PFSK-1 (cell line): ENCODE measurements around the gene FAM216A.

Experiments
- FOXP2 ChIP-seq: optimal IDR thresholded peaks from 2 replicates; pipeline ENCODE3; 2011; ENCODE audit warnings: borderline replicate concordance, control low read depth, inconsistent platforms; ENCODE audit not compliant: insufficient read depth; ENCODE audit errors: extremely low read length, extremely low read depth
- POLR2AphosphoS5 ChIP-seq: IDR thresholded peaks from 2 replicates; pipeline ENCODE4 v1.6.1; 2012; ENCODE audit warnings: low read depth, mild to moderate bottlenecking, control low read depth, low read length, moderate library complexity
- REST ChIP-seq, 2 experiments: IDR thresholded peaks; 2 replicates each; pipeline versions ENCODE4 v1.6.1 to v1.8.0; 2011 to 2012; ENCODE audit warnings: low read depth in 2 of 2, low read length in 2 of 2, control low read depth in 1 of 2, inconsistent platforms in 1 of 2, mild to moderate bottlenecking in 1 of 2, moderate library complexity in 1 of 2; ENCODE audit not compliant: insufficient read depth in 1 of 2
- SIN3A ChIP-seq: IDR thresholded peaks from 2 replicates; pipeline ENCODE4 v1.6.1; 2012; ENCODE audit warnings: mild to moderate bottlenecking, low read length, moderate library complexity, borderline replicate concordance; ENCODE audit not compliant: insufficient read depth
- TAF1 ChIP-seq: IDR thresholded peaks from 2 replicates; pipeline ENCODE4 v1.6.1; 2012; ENCODE audit warnings: low read length, control low read depth, borderline replicate concordance; ENCODE audit not compliant: insufficient read depth

GRCh38 chr12:110426406-110426805 lies 42.2 kb upstream of the FAM216A start:
- TF ChIP-seq POLR2AphosphoS5 (no peak), REST (IDR thresholded peaks at IDR 0.05; ENCODE audit: insufficient read depth in 1 of 2, low read depth in 2 of 2, low read length in 2 of 2) (no peak), FOXP2 (no peak), TAF1 (no peak), SIN3A (no peak)
